Panc1 (cell line): ENCODE measurements around the gene TMSB10. TPM values are rescaled to one million over a fixed set of nuclear protein-coding genes. Genes with fewer than 3 reads are reported as not detected.
A peak's percentile ranks its signal among the peaks of the same experiment; 100 is the strongest.

ENCODE experiments used
- ATAC-seq: fragments of 200-7000 bp; cut with Tn5 transposase; 2 replicates; pipeline ENCODE4 v1.9.1; 2020; ENCODE audit warnings: mild to moderate bottlenecking, moderate library complexity
- Bru-seq: library from RNA; stranded (reverse); fragments of 400-500 nt; gene quantifications from one replicate; lab custom pipeline; 2021; lab: Mats Ljungman, UMichigan
- BruChase-seq, 2 experiments: library from RNA; stranded (reverse); fragments of 400-500 nt; gene quantifications; one replicate each; lab custom pipeline; 2021; lab: Mats Ljungman, UMichigan
- BruUV-seq: library from RNA; stranded (reverse); fragments of 400-500 nt; replicated peaks from 2 replicates; lab custom pipeline; 2021; lab: Mats Ljungman, UMichigan
- CTCF ChIA-PET: fragments of 300-600 bp; sonication (Branson Sonifier 250); formaldehyde crosslinking; loops from one replicate; lab custom pipeline; 2022; ENCODE audit warnings: antibody characterized with exemption; lab: Charles Lee
- POLR2A ChIA-PET: fragments of 300-600 bp; sonication (Branson Sonifier 250); formaldehyde crosslinking; loops from one replicate; lab custom pipeline; 2022; ENCODE audit warnings: antibody characterized with exemption; lab: Charles Lee
- DNase-seq: peaks from one replicate; pipeline ENCODE4 v3.0.0-alpha.2; 2010; ENCODE audit warnings: low read depth, low spot score
- H3K27ac ChIP-seq: 2 replicates; pipeline ENCODE4 v1.5.1; 2011; ENCODE audit warnings: mild to moderate bottlenecking, low read length, inconsistent platforms
- H3K27me3 ChIP-seq: fragments of 200-500 bp; sonication (Bioruptor generic); 2 replicates; pipeline ENCODE4 v1.6.0; 2014; ENCODE audit warnings: low read length, inconsistent platforms; ENCODE audit not compliant: control insufficient read depth, insufficient read depth
- H3K36me3 ChIP-seq: fragments of 200-500 bp; sonication (Bioruptor generic); 2 replicates; pipeline ENCODE4 v1.5.1; 2014; ENCODE audit warnings: inconsistent platforms, mild to moderate bottlenecking, low read length, moderate library complexity; ENCODE audit not compliant: control insufficient read depth, insufficient read depth
- H3K4me1 ChIP-seq: 2 replicates; pipeline ENCODE4 v1.5.1; 2011; ENCODE audit warnings: inconsistent platforms, mild to moderate bottlenecking, low read length, moderate library complexity; ENCODE audit not compliant: control insufficient read depth, insufficient read depth
- H3K4me3 ChIP-seq, 2 experiments: 2 replicates each; pipeline ENCODE4 v1.5.1; 2011 to 2012; ENCODE audit warnings: low read depth in 2 of 2, low read length in 2 of 2, mild to moderate bottlenecking in 2 of 2, inconsistent platforms in 1 of 2, moderate library complexity in 1 of 2
- H3K9me3 ChIP-seq: fragments of 200-500 bp; sonication (Bioruptor generic); 2 replicates; pipeline ENCODE4 v1.5.1; 2014; ENCODE audit warnings: low read depth, mild to moderate bottlenecking, inconsistent platforms, low read length, moderate library complexity; ENCODE audit not compliant: control insufficient read depth, insufficient read depth
- CTCF ChIP-seq: fragments of 450-650 bp; IDR thresholded peaks from 2 replicates; pipeline ENCODE4 v1.5.1; 2017; ENCODE audit warnings: mild to moderate bottlenecking
- POLR2AphosphoS5 ChIP-seq: IDR thresholded peaks from 2 replicates; pipeline ENCODE4 v1.6.1; 2012; ENCODE audit warnings: mild to moderate bottlenecking, low read depth, low read length, moderate library complexity
- REST ChIP-seq, 2 experiments: IDR thresholded peaks; 2 replicates each; pipeline ENCODE4 v1.6.1; 2011 to 2012; ENCODE audit warnings: low read depth in 2 of 2, control low read depth in 1 of 2, low read length in 1 of 2, mild to moderate bottlenecking in 1 of 2, moderate library complexity in 1 of 2; ENCODE audit not compliant: insufficient read depth in 1 of 2
- SIN3A ChIP-seq: IDR thresholded peaks from 2 replicates; pipeline ENCODE4 v1.6.1; 2012; ENCODE audit warnings: low read depth, mild to moderate bottlenecking, low read length, moderate library complexity, borderline replicate concordance; ENCODE audit not compliant: insufficient read depth
- TCF7L2 ChIP-seq: IDR thresholded peaks from 2 replicates; pipeline ENCODE4 v1.6.1; 2011; ENCODE audit warnings: mild to moderate bottlenecking, low read depth, low read length, inconsistent platforms
- in situ Hi-C: cut with HindIII; loops from 2 replicates; pipeline ENCODE4 v1.10.0; 2016; ENCODE audit warnings: low sequenced_read_pairs, low pct_unique_long_range_greater_than_20kb
- intact Hi-C: fragments of 100-400 bp; cut with micrococcal nuclease; formaldehyde crosslinking; loops from one replicate; pipeline ENCODE4 v1.10.0; 2022; ENCODE audit not compliant: unreplicated experiment
- long read RNA-seq: library from polyadenylated mRNA; unstranded; transcript quantifications from one replicate; pipeline ENCODE4 v2.0.0, GENCODE V29; 2021; ENCODE audit not compliant: unreplicated experiment
- polyA plus RNA-seq: library from polyadenylated mRNA; unstranded; fragments of >200 nt; gene quantifications from one replicate; pipeline ENCODE4 v1.2.1, GENCODE V29; 2012; ENCODE audit warnings: missing spikeins; ENCODE audit not compliant: insufficient read length
- total RNA-seq: library from RNA; stranded (reverse); gene quantifications from one replicate; pipeline ENCODE4 v1.2.1, GENCODE V29; 2021; ENCODE audit not compliant: unreplicated experiment

Gene TMSB10
- total RNA-seq (1,916 TPM), Bru-seq, nascent RNA (percentile 100 among the genes with signal in this experiment), BruChase-seq, experiment 1, labeled RNA remaining after a 2-hour chase (percentile 100 among the genes with signal in this experiment), BruChase-seq, experiment 2, labeled RNA remaining after a 6-hour chase (percentile 100 among the genes with signal in this experiment)
- polyA plus RNA-seq, result 3,818 TPM
- long read RNA-seq, transcript TMSB10-201 (3 exons, 496 nt), result major isoform, 1,290 of 1,518 reads
- long read RNA-seq, partial matches to known transcripts, result 183 of 1,518 reads
- long read RNA-seq, other reads (novel, unspliced or antisense), result 45 of 1,518 reads

- H3K27ac ChIP-seq, result peak within 1 kb of the TSS; percentile 78
- peaks cover 18% of the 10 kb centered on the region for H3K4me1 ChIP-seq
- CTCF ChIA-PET, result interaction anchor here (0.7 kb wide), 1 partner anchor 42 kb away, joined by 5 read pairs; no protein-coding TSS in a partner anchor
- in situ Hi-C loops, result no loop called here
- no peaks in the 10 kb centered on the region for H3K9me3 ChIP-seq
- POLR2A ChIA-PET, result interaction anchor here (0.7 kb wide), 1 partner anchor 19 kb away, joined by 4 read pairs; no protein-coding TSS in a partner anchor
- no TSS peak for BruUV-seq
- DNase-seq (no peak), ATAC-seq (peak; percentile 82)
- peak within 1 kb of the TSS; percentile 82 to 99 for H3K4me3 ChIP-seq
- TF ChIP-seq SIN3A (peak; percentile 95; the same call in 1 of the 2 replicates), REST (IDR thresholded peaks at IDR 0.05; ENCODE audit: insufficient read depth in 1 of 2, low read depth in 2 of 2, low read length in 1 of 2) (peak in 1 of 2 experiments; percentile 15; a peak in 1 of 4 replicates), CTCF (no peak; the same call in 1 of the 2 replicates), POLR2AphosphoS5 (peak; percentile 99), TCF7L2 (no peak)
- no peaks in the 10 kb centered on the region; the same call in 1 of the 2 replicates for H3K36me3 ChIP-seq
- intact Hi-C loops, result no loop called here
- H3K27me3 ChIP-seq, result no peaks in the 10 kb centered on the region
Observed at GRCh38 chr2:84905181-84906107, at the start of gene TMSB10. Gene TMSB10 (plus strand): TSS chr2:84905656.

- no peak for ATAC-seq
- CTCF ChIA-PET, result no interaction called here
- POLR2A ChIA-PET, result no interaction called here
- no TSS peak for BruUV-seq
- Histone ChIP-seq H3K9me3 (no peaks in the 10 kb centered on the region), H3K4me3 (no peak overlapping the region), H3K4me1 (no peaks in the 10 kb centered on the region), H3K27me3 (no peaks in the 10 kb centered on the region), H3K27ac (no peak overlapping the region), H3K36me3 (no peaks in the 10 kb centered on the region)
- in situ Hi-C loops, result no loop called here
- DNase-seq, result no peak
- TF ChIP-seq SIN3A (no peak), CTCF (no peak), POLR2AphosphoS5 (no peak), REST (IDR thresholded peaks at IDR 0.05; ENCODE audit: insufficient read depth in 1 of 2, low read depth in 2 of 2, low read length in 1 of 2) (no peak), TCF7L2 (no peak)
- intact Hi-C loops, result no loop called here
Observed at GRCh38 chr2:84855731-84856130, 49.7 kb upstream of the TMSB10 start.
